Ovary (tissue), 9 donors: ENCODE results near the gene TMEM198. TPM values are rescaled to one million over a fixed set of nuclear protein-coding genes. Genes with fewer than 3 reads are reported as not detected.

Experiments
- DNase-seq, 5 donors: peaks; one replicate each; pipeline ENCODE4 v3.0.0-alpha.2; 2019 to 2020
- H3K27ac ChIP-seq, 2 donors: fragments of 200-600 bp; one replicate each; pipeline versions ENCODE4 v1.5.1 to v1.8.0; 2019 to 2022
- H3K27me3 ChIP-seq: fragments of 200-600 bp; one replicate; pipeline ENCODE4 v1.8.0; 2022
- H3K36me3 ChIP-seq: fragments of 200-600 bp; sonication (generic); one replicate; pipeline ENCODE4 v1.5.1; 2019
- H3K4me1 ChIP-seq: one replicate; pipeline ENCODE4 v1.8.1; 2013; ENCODE audit warnings: mild to moderate bottlenecking, moderate library complexity; ENCODE audit not compliant: insufficient read depth
- H3K4me3 ChIP-seq: fragments of 200-600 bp; sonication (generic); one replicate; pipeline ENCODE4 v1.5.1; 2017
- H3K9me3 ChIP-seq, 2 donors: fragments of 200-600 bp in 1 of 2; sonication (generic) in 1 of 2; one replicate each; pipeline versions ENCODE4 v1.5.1 to v1.8.1; 2013 to 2019; ENCODE audit warnings: mild to moderate bottlenecking in 1 of 2, moderate library complexity in 1 of 2
- EP300 ChIP-seq: sonication (generic); formaldehyde crosslinking; IDR thresholded peaks from one replicate; pipeline ENCODE4 v1.6.1; 2017; ENCODE audit warnings: antibody characterized with exemption
- POLR2A ChIP-seq: fragments of 450-650 bp; IDR thresholded peaks from one replicate; pipeline ENCODE4 v1.6.1; 2017; ENCODE audit warnings: antibody characterized with exemption, mild to moderate bottlenecking, moderate library complexity
- WGBS, 3 donors: extraction: QIAGEN DNeasy Blood & Tissue Kit in 1 of 3; methylation state at CpG; one replicate each; pipeline versions ENCODE4 v1.1.5 to v1.1.7; 2013 to 2017; 5-methylcytosine and 5-hydroxymethylcytosine counted together
- intact Hi-C, 4 donors: fragments of 100-400 bp; cut with DNase I; formaldehyde crosslinking; loops; one replicate each; pipeline versions ENCODE4 v1.11.0 to v1.15.1; 2022 to 2023
- polyA plus RNA-seq, 2 donors: library from polyadenylated mRNA; stranded (reverse); fragments of 200-250 nt in 1 of 2; fragments of 350-450 nt in 1 of 2; fragmentation: Illumina TruSeq in 1 of 2; extraction: RNeasy Lipid Tissue Mini Kit (QIAGEN cat#74804) in 1 of 2; gene quantifications; one replicate each; pipeline ENCODE4 v1.2.3, GENCODE V29; 2013 to 2014
- total RNA-seq, 7 donors: library from RNA; depleted of rRNA in 2 of 7; stranded (reverse); fragments of >200 nt in 2 of 7; fragmentation: NEBNext Ultra II Directional in 3 of 7; extraction: Animal tissue kit (Norgen Biotek cat#: 25700) in 3 of 7; gene quantifications; one replicate each; pipeline versions ENCODE4 v1.1.0 to v1.2.4, GENCODE V29; 2016 to 2023
- TF ChIP-seq, protein P1 (sequence below), 3 donors: fragments of 450-650 bp in 2 of 3; fragments of 200-600 bp in 1 of 3; IDR thresholded peaks; one replicate each; pipeline versions ENCODE4 v1.5.1 to v1.8.0; 2016 to 2022; ENCODE audit warnings: antibody characterized with exemption in 3 of 3, mild to moderate bottlenecking in 1 of 3
- donor health status: DM: no; HTN: no; CAD: no; lungs with moderate emphysema.
- donor health status: DM: no; HTN: no; CAD: no.
- donor health status: Bipolar disorder and iron deficiency.
- donor health status: DM: yes; HTN: yes; CAD: no.
- donor health status: DM: no; HTN: no; CAD: no.
- donor health status: DM: yes; HTN: yes; CAD: no.

Gene TMEM198
- total and polyA plus RNA-seq, 9 donors: 0.62 to 22.7 (median 10.4) TPM

DNA sequence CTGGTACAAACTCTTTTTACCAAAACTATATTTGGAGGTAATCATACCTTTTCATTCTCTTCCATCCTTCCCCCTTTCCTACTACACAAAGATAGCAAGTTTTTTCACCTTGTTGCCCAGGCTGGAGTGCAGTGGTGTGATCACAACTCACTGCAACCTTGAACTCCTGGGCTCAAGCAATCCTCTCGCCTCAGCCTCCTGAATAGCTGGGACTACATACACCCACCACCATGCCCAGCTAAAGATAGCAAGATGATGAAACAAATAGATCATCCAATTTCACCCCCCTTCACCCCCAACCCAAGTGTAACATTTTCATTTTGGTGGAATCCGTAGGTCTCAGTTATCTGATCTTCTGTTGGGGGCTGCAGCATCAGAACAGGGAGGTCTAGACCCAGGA lies 49.3 kb downstream of the TMEM198 start:
- Histone ChIP-seq H3K4me3 (no peak overlapping the region), H3K36me3 (no peaks in the 10 kb centered on the region), H3K27ac (no peak overlapping the region), H3K9me3 (no peaks in the 10 kb centered on the region), H3K4me1 (peaks cover 8% of the 10 kb centered on the region), H3K27me3 (no peaks in the 10 kb centered on the region)
- 70 to 86% (median 72%) methylated on average over 2 of the region's 2 CpGs for WGBS, 3 donors
- intact Hi-C loops: no loop called here
- no peak for TF ChIP-seq POLR2A
- TF ChIP-seq EP300: no peak
- TF ChIP-seq, protein P1, sequence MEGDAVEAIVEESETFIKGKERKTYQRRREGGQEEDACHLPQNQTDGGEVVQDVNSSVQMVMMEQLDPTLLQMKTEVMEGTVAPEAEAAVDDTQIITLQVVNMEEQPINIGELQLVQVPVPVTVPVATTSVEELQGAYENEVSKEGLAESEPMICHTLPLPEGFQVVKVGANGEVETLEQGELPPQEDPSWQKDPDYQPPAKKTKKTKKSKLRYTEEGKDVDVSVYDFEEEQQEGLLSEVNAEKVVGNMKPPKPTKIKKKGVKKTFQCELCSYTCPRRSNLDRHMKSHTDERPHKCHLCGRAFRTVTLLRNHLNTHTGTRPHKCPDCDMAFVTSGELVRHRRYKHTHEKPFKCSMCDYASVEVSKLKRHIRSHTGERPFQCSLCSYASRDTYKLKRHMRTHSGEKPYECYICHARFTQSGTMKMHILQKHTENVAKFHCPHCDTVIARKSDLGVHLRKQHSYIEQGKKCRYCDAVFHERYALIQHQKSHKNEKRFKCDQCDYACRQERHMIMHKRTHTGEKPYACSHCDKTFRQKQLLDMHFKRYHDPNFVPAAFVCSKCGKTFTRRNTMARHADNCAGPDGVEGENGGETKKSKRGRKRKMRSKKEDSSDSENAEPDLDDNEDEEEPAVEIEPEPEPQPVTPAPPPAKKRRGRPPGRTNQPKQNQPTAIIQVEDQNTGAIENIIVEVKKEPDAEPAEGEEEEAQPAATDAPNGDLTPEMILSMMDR (IDR thresholded peaks at IDR 0.05): no peak
- no peak for DNase-seq

DNA sequence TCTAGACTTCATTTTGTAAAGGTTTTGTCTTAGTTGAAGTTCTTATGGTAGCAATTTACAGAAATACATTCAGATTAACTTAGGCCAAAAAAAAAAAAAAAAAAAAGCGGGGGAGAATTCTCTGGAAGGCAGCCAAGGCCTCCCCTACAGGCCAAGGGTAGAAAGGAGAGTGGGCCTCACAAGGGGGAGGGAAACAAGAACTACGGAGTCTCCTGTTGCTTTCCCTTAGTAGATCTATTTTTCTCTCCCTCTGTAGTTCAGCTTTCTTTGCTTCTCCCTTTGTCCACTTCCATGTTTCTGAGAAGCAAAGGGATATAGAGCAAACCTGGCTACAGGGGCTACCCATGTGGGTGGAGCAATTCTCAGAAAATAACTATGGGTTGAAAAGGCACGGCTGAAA lies 51.4 kb downstream of the TMEM198 start:
- Histone ChIP-seq H3K4me3 (no peak overlapping the region), H3K9me3 (no peaks in the 10 kb centered on the region), H3K4me1 (peaks cover 12% of the 10 kb centered on the region), H3K27ac (peak overlapping the region; percentile 26 to 91), H3K27me3 (no peaks in the 10 kb centered on the region), H3K36me3 (no peaks in the 10 kb centered on the region)
- peak in 4 of 5 donors; percentile 74 to 82 (median 78) for DNase-seq
- TF ChIP-seq POLR2A: peak; percentile 20
- no peak for TF ChIP-seq EP300
- TF ChIP-seq, protein P1 (IDR thresholded peaks at IDR 0.05): peak in 1 of 3 donors; percentile 18
- intact Hi-C loops: no loop called here
- WGBS, 3 donors: 1 to 7% (median 4%) methylated on average over 3 of the region's 3 CpGs

DNA sequence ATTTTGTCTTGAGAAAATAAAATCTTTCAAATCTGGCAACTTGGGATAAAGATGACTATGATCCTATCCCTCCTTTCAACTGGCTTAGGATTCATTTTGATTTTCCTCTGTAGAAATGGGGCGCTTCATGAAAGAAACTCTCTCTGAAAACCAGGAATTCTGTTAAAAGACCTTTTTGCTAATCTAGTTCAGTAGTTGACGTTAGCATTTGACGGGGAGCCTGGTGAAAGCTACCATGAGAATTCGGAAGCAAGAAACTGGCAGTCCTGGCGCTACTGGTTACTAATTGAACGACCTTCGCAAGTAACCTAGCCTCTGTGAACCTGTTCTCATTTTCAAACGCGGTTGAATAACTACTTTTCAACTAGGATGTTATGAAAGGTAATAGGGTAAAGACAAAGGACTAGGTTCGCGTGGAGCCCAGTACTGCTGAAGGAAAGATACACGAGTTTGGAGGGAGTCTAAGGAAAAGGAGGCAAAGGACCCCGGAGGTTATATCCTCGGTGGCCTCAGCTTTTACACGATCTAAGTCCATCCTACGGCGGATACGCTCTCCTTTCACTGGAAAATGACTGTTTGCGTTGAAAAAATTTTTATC lies 53.2 kb downstream of the TMEM198 start:
- Histone ChIP-seq H3K27me3 (no peaks in the 10 kb centered on the region), H3K4me1 (peaks cover 12% of the 10 kb centered on the region), H3K27ac (peak overlapping the region; percentile 26 to 91), H3K9me3 (no peaks in the 10 kb centered on the region), H3K4me3 (peak overlapping the region; percentile 80), H3K36me3 (no peaks in the 10 kb centered on the region)
- TF ChIP-seq, protein P1 (IDR thresholded peaks at IDR 0.05): no peak
- no peak for TF ChIP-seq EP300
- no peak for TF ChIP-seq POLR2A
- 6 to 9% (median 7%) methylated on average over 19 of the region's 19 CpGs for WGBS, 3 donors
- intact Hi-C loops: no loop called here
- DNase-seq: no peak

DNA sequence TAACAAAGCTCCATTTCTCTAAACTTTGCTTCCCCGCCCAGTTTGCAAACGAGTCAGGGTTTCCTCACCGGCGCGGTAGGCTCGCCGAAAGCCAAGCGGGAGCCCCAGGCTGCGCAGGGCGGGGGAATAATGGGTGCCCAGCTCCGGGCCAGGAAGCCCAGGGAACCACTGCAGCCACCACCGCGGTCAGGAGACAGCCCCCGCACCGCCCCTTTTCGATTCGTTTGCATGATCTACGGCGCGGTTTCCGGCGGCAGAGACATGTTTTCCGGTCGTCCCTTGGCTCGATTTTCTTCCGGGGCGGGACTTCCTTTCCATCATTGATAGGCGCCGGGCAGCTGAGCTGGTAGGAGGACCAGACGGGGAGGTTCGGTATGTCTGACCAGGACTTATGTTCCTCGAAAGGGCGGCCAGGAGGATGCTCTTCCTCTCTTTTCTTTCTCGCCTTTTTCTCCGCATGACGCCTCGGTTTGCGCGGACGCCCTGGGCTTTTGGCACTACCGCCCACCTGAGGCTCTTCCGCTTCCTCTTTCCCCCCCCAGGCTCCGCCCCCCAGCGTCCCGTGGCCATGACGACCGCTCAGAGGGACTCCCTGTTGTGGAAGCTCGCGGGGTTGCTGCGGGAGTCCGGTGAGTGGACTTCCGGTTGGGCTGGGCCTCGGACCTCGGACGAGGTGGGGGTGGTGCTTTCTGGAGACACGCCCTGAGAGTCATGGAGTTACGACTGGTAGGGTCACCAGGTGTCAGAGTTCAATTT lies 53.9 kb downstream of the TMEM198 start, which contains the start of gene STK11IP:
Gene STK11IP (plus strand): TSS at position 306 of the 756 bp plus-strand sequence. CDS start 263 bp downstream, at position 569.
- Histone ChIP-seq H3K4me3 (peak within 1 kb of the TSS; percentile 80), H3K9me3 (no peaks in the 10 kb centered on the region), H3K27me3 (no peaks in the 10 kb centered on the region), H3K36me3 (no peaks in the 10 kb centered on the region), H3K27ac (peak within 1 kb of the TSS; percentile 75 to 91), H3K4me1 (peaks cover 12% of the 10 kb centered on the region)
- WGBS, 3 donors: 0% methylated on average over 55 to 57 of the region's 57 CpGs
- TF ChIP-seq, protein P1 (IDR thresholded peaks at IDR 0.05): no peak
- TF ChIP-seq EP300: no peak
- TF ChIP-seq POLR2A: peak; percentile 91
- peak; percentile 96 to 98 (median 96) for DNase-seq
- intact Hi-C loops: no loop called here
